ENCODE results near the gene LMO7. TPM values are rescaled to one million over a fixed set of nuclear protein-coding genes. Genes with fewer than 3 reads are reported as not detected.
A peak's percentile ranks its signal among the peaks of the same experiment; 100 is the strongest.
"Not testable (repeated sequence)": the region's sequence is repeated elsewhere in the genome, so short reads cannot be mapped to it uniquely, and the experiment has no call there.

The LMO7 gene
- total RNA-seq, 1 donor from 2014 or later, result 6.8 TPM

DNA sequence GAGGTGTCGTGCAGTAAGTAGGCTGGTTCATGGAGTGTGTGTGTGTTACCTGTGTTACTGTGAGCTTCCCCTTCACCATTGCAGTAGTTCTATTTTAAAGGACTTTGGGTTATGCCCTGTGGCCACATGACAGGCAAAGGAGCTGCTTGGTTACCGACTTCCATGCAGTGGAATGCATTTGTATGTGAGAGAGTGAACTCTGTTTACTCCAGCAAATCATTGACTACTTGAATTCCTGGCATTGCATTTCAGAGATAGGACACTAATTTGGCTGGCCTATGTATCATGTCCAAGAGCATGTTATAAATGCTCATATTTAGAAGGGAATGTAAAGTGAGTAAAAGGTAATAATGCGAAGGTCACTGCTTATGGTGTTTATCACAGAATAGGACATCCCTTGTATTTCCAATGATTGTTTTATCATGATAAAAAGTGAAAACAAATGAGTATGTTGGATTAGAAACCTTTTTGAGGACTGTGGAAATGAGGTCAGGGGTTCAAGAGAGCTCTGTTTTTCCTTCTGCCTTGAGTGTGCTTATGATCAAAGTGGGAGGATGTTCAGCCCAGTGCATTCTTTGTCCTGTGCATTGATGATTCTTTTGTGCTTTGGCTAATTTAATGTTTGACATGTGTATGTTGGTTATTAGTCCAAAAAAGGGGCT is 156.5 kb downstream of the LMO7 start:
- H3K36me3 ChIP-seq, result no peaks in the 10 kb centered on the region
- TF ChIP-seq CTCF (IDR thresholded peaks at IDR 0.05) (no peak), EZH2phosphoT487 (IDR thresholded peaks at IDR 0.05) (no peak), EZH2 (IDR thresholded peaks at IDR 0.05) (no peak)
- Mint-ChIP-seq H3K27me3 (ENCODE audit: insufficient read depth, low read depth) (no peaks in the 10 kb centered on the region), H3K36me3 (no peaks in the 10 kb centered on the region), H3K4me1 (peaks cover 15% of the 10 kb centered on the region), H3K4me3 (no peak overlapping the region), H3K27ac (peak overlapping the region; percentile 78), H3K9me3 (no peaks in the 10 kb centered on the region)
- H3K27me3 ChIP-seq, result no peaks in the 10 kb centered on the region
- H3F3A ChIP-seq (ENCODE audit: low read depth), result no peaks in the 10 kb centered on the region
- no peak overlapping the region for H2AFZ ChIP-seq (replicated peaks)
- H3K4me1 ChIP-seq, result no peaks in the 10 kb centered on the region
- no peak overlapping the region for H3K4me3 ChIP-seq
- no peak overlapping the region for H3K27ac ChIP-seq
- no peaks in the 10 kb centered on the region for H3K79me2 ChIP-seq (ENCODE audit: low read depth)
- H3K9me3 ChIP-seq (ENCODE audit: low read depth), result no peaks in the 10 kb centered on the region
- H4K20me1 ChIP-seq (ENCODE audit: low read depth), result no peaks in the 10 kb centered on the region
- no peak for DNase-seq (ENCODE audit: low spot score)
- no peak overlapping the region for H3K9ac ChIP-seq
- no peak overlapping the region for H3K4me2 ChIP-seq

DNA sequence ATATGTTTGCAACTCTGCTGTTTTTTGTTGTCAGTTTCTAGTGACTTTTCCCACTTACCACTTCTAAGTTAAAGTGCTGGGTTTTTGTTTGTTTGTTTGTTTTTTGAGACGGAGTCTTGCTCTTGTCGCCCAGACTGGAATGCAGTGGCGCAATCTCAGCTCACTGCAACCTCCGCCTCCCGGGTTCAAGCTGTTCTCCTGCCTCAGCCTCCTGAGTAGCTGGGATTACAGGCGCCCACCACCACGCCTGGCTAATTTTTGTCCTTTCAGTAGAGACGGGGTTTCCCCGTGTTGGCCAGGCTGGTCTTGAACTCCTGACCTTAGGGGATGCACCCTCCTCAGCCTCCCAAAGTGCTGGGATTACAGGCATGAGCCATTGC is 157.0 kb downstream of the LMO7 start:
- not testable (repeated sequence) for H3K9me3 ChIP-seq (ENCODE audit: low read depth); H4K20me1 ChIP-seq (ENCODE audit: low read depth); H3K27ac Mint-ChIP-seq; H3K4me3 Mint-ChIP-seq; H3K9me3 Mint-ChIP-seq; H3K79me2 ChIP-seq (ENCODE audit: low read depth); H3K36me3 ChIP-seq; H3K4me3 ChIP-seq; DNase-seq (ENCODE audit: low spot score); H3K27me3 Mint-ChIP-seq (ENCODE audit: insufficient read depth, low read depth); H3F3A ChIP-seq (ENCODE audit: low read depth); H2AFZ ChIP-seq (replicated peaks); H3K27me3 ChIP-seq; H3K9ac ChIP-seq; H3K4me1 ChIP-seq; H3K4me2 ChIP-seq; H3K36me3 Mint-ChIP-seq; H3K27ac ChIP-seq
- H3K4me1 Mint-ChIP-seq, result peaks cover 15% of the 10 kb centered on the region

GRCh38 chr13:75794663-75795062 is 158.5 kb downstream of the LMO7 start:
- no peaks in the 10 kb centered on the region for H3K27me3 Mint-ChIP-seq (ENCODE audit: insufficient read depth, low read depth)
- no peak overlapping the region for H3K27ac Mint-ChIP-seq
- H3K4me3 ChIP-seq, result no peak overlapping the region
- H3K9me3 ChIP-seq (ENCODE audit: low read depth), result no peaks in the 10 kb centered on the region
- H4K20me1 ChIP-seq (ENCODE audit: low read depth), result no peaks in the 10 kb centered on the region
- H3F3A ChIP-seq (ENCODE audit: low read depth), result no peaks in the 10 kb centered on the region
- H3K4me1 ChIP-seq, result no peaks in the 10 kb centered on the region
- no peak overlapping the region for H2AFZ ChIP-seq (replicated peaks)
- H3K4me1 Mint-ChIP-seq, result peaks cover 15% of the 10 kb centered on the region
- no peak overlapping the region for H3K4me3 Mint-ChIP-seq
- no peak overlapping the region for H3K4me2 ChIP-seq
- no peak overlapping the region for H3K27ac ChIP-seq
- H3K9ac ChIP-seq, result no peak overlapping the region
- DNase-seq (ENCODE audit: low spot score), result no peak
- H3K9me3 Mint-ChIP-seq, result no peaks in the 10 kb centered on the region
- H3K36me3 Mint-ChIP-seq, result no peaks in the 10 kb centered on the region
- no peaks in the 10 kb centered on the region for H3K36me3 ChIP-seq
- no peaks in the 10 kb centered on the region for H3K27me3 ChIP-seq
- no peak for TF ChIP-seq CTCF (IDR thresholded peaks at IDR 0.05)
- no peak for TF ChIP-seq EZH2phosphoT487 (IDR thresholded peaks at IDR 0.05)
- no peak for TF ChIP-seq EZH2 (IDR thresholded peaks at IDR 0.05)
- no peaks in the 10 kb centered on the region for H3K79me2 ChIP-seq (ENCODE audit: low read depth)

- Mint-ChIP-seq H3K27ac (no peak overlapping the region), H3K27me3 (ENCODE audit: insufficient read depth, low read depth) (no peaks in the 10 kb centered on the region), H3K4me1 (peaks cover 15% of the 10 kb centered on the region), H3K36me3 (no peaks in the 10 kb centered on the region), H3K9me3 (no peaks in the 10 kb centered on the region), H3K4me3 (no peak overlapping the region)
- no peak for TF ChIP-seq CTCF (IDR thresholded peaks at IDR 0.05)
- no peak for TF ChIP-seq EZH2phosphoT487 (IDR thresholded peaks at IDR 0.05)
- no peak for TF ChIP-seq EZH2 (IDR thresholded peaks at IDR 0.05)
- no peaks in the 10 kb centered on the region for H3K4me1 ChIP-seq
- H3F3A ChIP-seq (ENCODE audit: low read depth), result no peaks in the 10 kb centered on the region
- no peaks in the 10 kb centered on the region for H3K9me3 ChIP-seq (ENCODE audit: low read depth)
- no peaks in the 10 kb centered on the region for H3K79me2 ChIP-seq (ENCODE audit: low read depth)
- H3K4me3 ChIP-seq, result no peak overlapping the region
- no peak for DNase-seq (ENCODE audit: low spot score)
- H2AFZ ChIP-seq (replicated peaks), result no peak overlapping the region
- H3K4me2 ChIP-seq, result no peak overlapping the region
- H3K27ac ChIP-seq, result no peak overlapping the region
- no peaks in the 10 kb centered on the region for H3K27me3 ChIP-seq
- H3K9ac ChIP-seq, result no peak overlapping the region
- H3K36me3 ChIP-seq, result no peaks in the 10 kb centered on the region
- no peaks in the 10 kb centered on the region for H4K20me1 ChIP-seq (ENCODE audit: low read depth)
Measured at GRCh38 chr13:75795274-75795673, 159.1 kb downstream of the LMO7 start.
